ENCODE measurements around the gene ARHGAP42.

The ARHGAP42 gene

GRCh38 chr11:100790073-100790472 is 103.0 kb downstream of the ARHGAP42 start:
- TF ChIP-seq CTCF (IDR thresholded peaks at IDR 0.05; ENCODE audit: unreplicated experiment in 3 of 3), result no peak
- no peaks in the 10 kb centered on the region for H3K9me3 Mint-ChIP-seq
- peaks cover 9% of the 10 kb centered on the region for H3K36me3 Mint-ChIP-seq (ENCODE audit: low read depth)
- H3K27me3 Mint-ChIP-seq (ENCODE audit: low read depth), result no peaks in the 10 kb centered on the region
- H3K4me3 Mint-ChIP-seq, result no peak overlapping the region
- no peak overlapping the region for H3K27ac Mint-ChIP-seq
- H3K4me1 Mint-ChIP-seq, result peaks cover 23% of the 10 kb centered on the region

DNA sequence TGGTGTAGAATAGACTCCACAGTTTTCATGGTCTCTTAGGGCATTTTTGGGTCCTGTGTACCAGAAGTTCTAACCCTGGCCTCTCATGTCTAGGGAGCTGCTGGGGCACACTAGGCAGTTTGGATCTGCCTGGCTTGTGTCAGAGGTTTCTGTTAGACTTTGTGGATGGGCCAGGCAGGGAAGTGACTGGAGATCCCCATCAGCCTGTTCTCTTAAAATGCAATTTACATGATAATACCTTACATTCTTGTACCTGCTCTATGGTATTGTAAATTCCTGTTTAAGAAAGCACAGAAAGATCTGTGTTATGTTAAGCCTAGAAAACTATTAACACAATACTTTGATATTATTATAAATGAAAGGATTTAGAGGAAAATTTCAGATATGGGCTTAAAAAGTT is 104.0 kb downstream of the ARHGAP42 start:
- no peak for TF ChIP-seq CTCF (IDR thresholded peaks at IDR 0.05; ENCODE audit: unreplicated experiment in 3 of 3)
- H3K9me3 Mint-ChIP-seq, result no peaks in the 10 kb centered on the region
- peak overlapping the region in 1 of 3 experiments; percentile 67 for H3K27ac Mint-ChIP-seq
- H3K27me3 Mint-ChIP-seq (ENCODE audit: low read depth), result no peaks in the 10 kb centered on the region
- no peak overlapping the region for H3K4me3 Mint-ChIP-seq
- peaks cover 23% of the 10 kb centered on the region for H3K4me1 Mint-ChIP-seq
- peaks cover 16% of the 10 kb centered on the region for H3K36me3 Mint-ChIP-seq (ENCODE audit: low read depth)

DNA sequence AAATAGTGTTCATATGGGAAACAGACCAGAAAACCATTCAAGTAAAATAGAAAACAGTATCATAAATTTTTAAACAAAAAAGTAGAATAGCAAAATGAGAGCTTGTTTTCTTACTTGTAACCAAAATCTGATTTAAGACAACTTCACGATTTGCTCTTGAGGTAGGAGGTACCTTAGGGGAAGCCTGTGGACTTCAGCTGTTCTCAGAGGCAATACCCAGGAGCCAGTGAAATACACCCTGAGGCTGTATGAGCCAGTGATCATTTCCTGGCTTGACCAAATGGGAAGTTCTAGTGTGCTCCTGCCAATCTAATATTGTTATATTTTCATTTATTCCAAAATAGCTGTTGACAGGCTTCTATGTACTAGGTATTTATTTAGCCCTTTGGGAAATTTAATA is 104.8 kb downstream of the ARHGAP42 start:
- no peak overlapping the region for H3K4me3 Mint-ChIP-seq

DNA sequence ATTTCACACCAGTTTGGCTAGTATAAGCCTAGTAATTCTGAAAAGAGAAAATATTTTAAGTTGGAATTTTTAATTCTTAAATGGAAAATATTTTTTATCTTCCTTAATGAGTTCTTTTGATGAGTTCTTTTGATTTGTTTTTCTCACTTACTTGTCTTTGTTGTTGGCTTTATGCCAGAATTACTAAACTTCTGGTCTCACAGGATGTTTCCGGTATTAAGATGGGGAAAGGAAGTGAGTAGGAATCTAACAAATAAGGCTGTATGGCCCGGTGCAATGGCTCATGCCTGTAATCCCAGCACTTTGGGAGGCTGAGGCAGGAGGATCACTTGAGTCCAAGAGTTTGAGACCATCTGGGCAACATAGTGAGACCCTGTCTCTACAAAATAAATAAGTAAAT is 106.4 kb downstream of the ARHGAP42 start:
- no peaks in the 10 kb centered on the region for H3K9me3 Mint-ChIP-seq
- H3K4me1 Mint-ChIP-seq, result peaks cover 23% of the 10 kb centered on the region
- no peak overlapping the region for H3K27ac Mint-ChIP-seq
- H3K36me3 Mint-ChIP-seq (ENCODE audit: low read depth), result peaks cover 27% of the 10 kb centered on the region
- H3K4me3 Mint-ChIP-seq, result no peak overlapping the region
- H3K27me3 Mint-ChIP-seq (ENCODE audit: low read depth), result no peaks in the 10 kb centered on the region
- TF ChIP-seq CTCF (IDR thresholded peaks at IDR 0.05; ENCODE audit: unreplicated experiment in 3 of 3), result no peak

More for the DNA sequence above, 104.8 kb downstream of the ARHGAP42 start:
- peak overlapping the region; percentile 34 to 81 (median 67) for H3K27ac Mint-ChIP-seq
- H3K36me3 Mint-ChIP-seq (ENCODE audit: low read depth), result peaks cover 20% of the 10 kb centered on the region
- H3K27me3 Mint-ChIP-seq (ENCODE audit: low read depth), result no peaks in the 10 kb centered on the region
- TF ChIP-seq CTCF (IDR thresholded peaks at IDR 0.05; ENCODE audit: unreplicated experiment in 3 of 3), result no peak
- peaks cover 23% of the 10 kb centered on the region for H3K4me1 Mint-ChIP-seq
- no peaks in the 10 kb centered on the region for H3K9me3 Mint-ChIP-seq

- Mint-ChIP-seq H3K4me3 (no peak overlapping the region), H3K36me3 (ENCODE audit: low read depth) (peaks cover 23% of the 10 kb centered on the region), H3K27me3 (ENCODE audit: low read depth) (no peaks in the 10 kb centered on the region), H3K27ac (no peak overlapping the region), H3K4me1 (peaks cover 17% of the 10 kb centered on the region), H3K9me3 (no peaks in the 10 kb centered on the region)
- no peak for TF ChIP-seq CTCF (IDR thresholded peaks at IDR 0.05; ENCODE audit: unreplicated experiment in 3 of 3)
Measured at GRCh38 chr11:100794446-100794845, 107.4 kb downstream of the ARHGAP42 start.

DNA sequence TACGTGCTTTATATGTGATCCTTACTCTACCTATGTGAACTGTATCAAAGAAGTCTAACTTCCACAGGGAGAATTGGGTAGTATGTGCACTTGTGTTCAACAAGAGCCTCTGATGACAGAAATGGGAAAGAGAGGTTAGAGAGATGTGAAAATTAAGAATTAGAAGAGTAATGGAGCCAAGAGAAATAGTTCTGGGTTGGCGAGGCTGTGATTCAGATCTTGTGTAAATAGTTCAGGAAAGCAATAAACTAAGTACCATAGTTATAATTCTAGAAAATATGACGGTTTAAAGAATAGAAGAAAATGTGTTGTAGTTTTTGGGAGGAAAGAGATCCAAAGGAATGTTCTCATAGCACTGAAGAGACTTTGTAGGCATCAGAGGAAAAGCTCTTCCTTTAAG is 112.4 kb downstream of the ARHGAP42 start:
- Mint-ChIP-seq H3K36me3 (ENCODE audit: low read depth) (peaks cover 23% of the 10 kb centered on the region), H3K9me3 (no peaks in the 10 kb centered on the region), H3K4me1 (peaks cover 5% of the 10 kb centered on the region), H3K27me3 (ENCODE audit: low read depth) (no peaks in the 10 kb centered on the region), H3K4me3 (no peak overlapping the region), H3K27ac (no peak overlapping the region)
- TF ChIP-seq CTCF (IDR thresholded peaks at IDR 0.05; ENCODE audit: unreplicated experiment in 3 of 3), result no peak

Data from nephron (organoid).